Tibial nerve (tissue), 4 donors: Measurements from ENCODE around the gene PIGZ. TPM values are rescaled to one million over a fixed set of nuclear protein-coding genes. Genes with fewer than 3 reads are reported as not detected.

Experiments
- DNase-seq, 2 donors: peaks; one replicate each; pipeline ENCODE4 v3.0.0-alpha.2; 2019; ENCODE audit warnings: low spot score in 2 of 2
- H3K27ac ChIP-seq, 4 donors: fragments of 200-600 bp; sonication (generic) in 3 of 4; one replicate each; pipeline ENCODE4 v1.5.1; 2017 to 2019; ENCODE audit warnings: mild to moderate bottlenecking in 1 of 4
- H3K27me3 ChIP-seq, 2 donors: fragments of 200-600 bp; sonication (generic) in 1 of 2; one replicate each; pipeline versions ENCODE4 v1.5.1 to v1.6.0; 2017 to 2019
- H3K36me3 ChIP-seq, 3 donors: fragments of 200-600 bp; sonication (generic); one replicate each; pipeline ENCODE4 v1.5.1; 2018 to 2019
- H3K4me1 ChIP-seq, 4 donors: fragments of 200-600 bp; sonication (generic) in 3 of 4; one replicate each; pipeline ENCODE4 v1.5.1; 2017 to 2019
- H3K4me3 ChIP-seq, 4 donors: fragments of 200-600 bp; sonication (generic) in 3 of 4; one replicate each; pipeline ENCODE4 v1.5.1; 2017 to 2019; ENCODE audit warnings: mild to moderate bottlenecking in 1 of 4, moderate library complexity in 1 of 4
- H3K9me3 ChIP-seq, 4 donors: fragments of 200-600 bp; sonication (generic) in 3 of 4; one replicate each; pipeline ENCODE4 v1.5.1; 2017 to 2019
- CTCF ChIP-seq, 5 experiments: fragments of 200-600 bp in 3 of 5; fragments of 450-650 bp in 2 of 5; sonication (generic) in 3 of 5; IDR thresholded peaks; one replicate each; pipeline ENCODE4 v1.5.1; 2016 to 2019; ENCODE audit warnings: antibody characterized with exemption in 5 of 5, mild to moderate bottlenecking in 3 of 5, moderate library complexity in 2 of 5
- EP300 ChIP-seq, 2 donors: sonication (generic); formaldehyde crosslinking; IDR thresholded peaks; one replicate each; pipeline ENCODE4 v1.6.1; 2017; ENCODE audit warnings: antibody characterized with exemption in 2 of 2, mild to moderate bottlenecking in 1 of 2
- POLR2A ChIP-seq, 2 donors: fragments of 450-650 bp; IDR thresholded peaks; one replicate each; pipeline ENCODE4 v1.6.1; 2017; ENCODE audit warnings: antibody characterized with exemption in 2 of 2, mild to moderate bottlenecking in 2 of 2, moderate library complexity in 2 of 2
- WGBS, 2 donors: methylation state at CpG; one replicate each; pipeline ENCODE4 v1.1.5; 2018; 5-methylcytosine and 5-hydroxymethylcytosine counted together
- total RNA-seq, 4 donors: library from RNA; depleted of rRNA; stranded (reverse); fragments of >200 nt; gene quantifications; one replicate each; pipeline ENCODE4 v1.1.0, GENCODE V29; 2016

Gene PIGZ
- total RNA-seq, 4 donors from 2014 or later = 14.9 to 31.8 (median 25.7) TPM

- H3K4me1 ChIP-seq = peaks cover 0 to 5% (median 0%) of the 10 kb centered on the region in 4 donors
- TF ChIP-seq CTCF (IDR thresholded peaks at IDR 0.05) (no peak), EP300 (IDR thresholded peaks at IDR 0.05) (no peak), POLR2A (IDR thresholded peaks at IDR 0.05) (no peak)
- DNase-seq = no peak
- H3K9me3 ChIP-seq = no peaks in the 10 kb centered on the region
- no peak overlapping the region for H3K4me3 ChIP-seq
- no peaks in the 10 kb centered on the region for H3K36me3 ChIP-seq
- peaks cover 0 to 5% of the 10 kb centered on the region in 2 donors for H3K27me3 ChIP-seq
- WGBS, 2 donors = 96 to 98% methylated on average over 6 of the region's 6 CpGs
- no peak overlapping the region for H3K27ac ChIP-seq
These were observed 45.4 kb upstream of the PIGZ start for GRCh38 chr3:197014024-197014423.

- H3K27ac ChIP-seq = no peak overlapping the region
These were observed 43.9 kb upstream of the PIGZ start for GRCh38 chr3:197012540-197012883.

DNA sequence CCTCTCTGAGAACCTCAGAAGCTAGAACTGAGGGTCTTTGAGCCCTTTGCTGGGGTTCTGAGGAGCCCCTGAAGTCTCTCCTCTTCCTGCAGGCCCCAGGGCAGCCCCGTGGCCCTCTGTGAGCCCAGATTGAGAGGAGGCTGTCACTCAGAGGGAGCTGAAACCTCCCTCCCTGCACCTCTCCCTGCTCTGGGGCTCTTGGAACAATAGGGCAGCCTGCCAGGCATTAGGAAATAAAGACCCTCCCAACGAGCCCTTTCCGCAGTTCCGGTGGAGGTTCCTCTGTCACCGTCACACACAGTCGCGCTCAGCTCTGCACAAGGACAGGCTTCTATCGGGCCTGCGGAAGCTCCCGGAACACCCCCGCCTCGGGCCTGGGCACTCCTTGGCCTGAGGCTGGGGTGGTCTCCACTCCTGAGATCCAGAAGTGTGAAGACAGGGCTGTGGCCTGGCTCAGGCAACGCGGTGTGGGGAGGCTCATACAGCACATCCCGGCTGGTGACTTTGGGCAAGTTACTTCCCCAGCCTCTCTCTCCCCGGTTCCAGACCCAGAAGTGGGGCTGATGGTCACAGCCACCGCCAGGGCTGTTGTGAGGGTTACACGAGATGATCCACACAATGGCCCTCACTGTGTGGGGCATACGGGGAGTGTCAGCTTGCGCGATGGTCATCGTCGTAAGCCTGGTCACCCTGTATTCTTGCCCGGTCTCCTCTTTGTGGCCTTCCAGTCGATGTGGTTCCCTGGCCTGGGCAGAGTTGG lies 43.3 kb upstream of the PIGZ start:
- TF ChIP-seq CTCF (IDR thresholded peaks at IDR 0.05) (no peak), EP300 (IDR thresholded peaks at IDR 0.05) (no peak), POLR2A (IDR thresholded peaks at IDR 0.05) (no peak)
- H3K27me3 ChIP-seq = peaks cover 0 to 5% of the 10 kb centered on the region in 2 donors
- no peaks in the 10 kb centered on the region for H3K9me3 ChIP-seq
- H3K36me3 ChIP-seq = no peaks in the 10 kb centered on the region
- WGBS, 2 donors = 78 to 80% methylated on average over 15 to 17 of the region's 25 CpGs
- peaks cover 0 to 5% (median 0%) of the 10 kb centered on the region in 4 donors for H3K4me1 ChIP-seq
- H3K27ac ChIP-seq = no peak overlapping the region
- DNase-seq = no peak
- H3K4me3 ChIP-seq = no peak overlapping the region

More at GRCh38 chr3:197012540-197012883, 43.9 kb upstream of the PIGZ start:
- DNase-seq = no peak
- H3K4me3 ChIP-seq = no peak overlapping the region
- H3K9me3 ChIP-seq = no peaks in the 10 kb centered on the region
- TF ChIP-seq EP300 (IDR thresholded peaks at IDR 0.05) (no peak), POLR2A (IDR thresholded peaks at IDR 0.05) (no peak), CTCF (IDR thresholded peaks at IDR 0.05) (no peak)
- peaks cover 0 to 5% (median 0%) of the 10 kb centered on the region in 4 donors for H3K4me1 ChIP-seq
- WGBS, 2 donors = 65 to 67% methylated on average over 7 of the region's 7 CpGs
- H3K36me3 ChIP-seq = no peaks in the 10 kb centered on the region
- peaks cover 0 to 5% of the 10 kb centered on the region in 2 donors for H3K27me3 ChIP-seq

DNA sequence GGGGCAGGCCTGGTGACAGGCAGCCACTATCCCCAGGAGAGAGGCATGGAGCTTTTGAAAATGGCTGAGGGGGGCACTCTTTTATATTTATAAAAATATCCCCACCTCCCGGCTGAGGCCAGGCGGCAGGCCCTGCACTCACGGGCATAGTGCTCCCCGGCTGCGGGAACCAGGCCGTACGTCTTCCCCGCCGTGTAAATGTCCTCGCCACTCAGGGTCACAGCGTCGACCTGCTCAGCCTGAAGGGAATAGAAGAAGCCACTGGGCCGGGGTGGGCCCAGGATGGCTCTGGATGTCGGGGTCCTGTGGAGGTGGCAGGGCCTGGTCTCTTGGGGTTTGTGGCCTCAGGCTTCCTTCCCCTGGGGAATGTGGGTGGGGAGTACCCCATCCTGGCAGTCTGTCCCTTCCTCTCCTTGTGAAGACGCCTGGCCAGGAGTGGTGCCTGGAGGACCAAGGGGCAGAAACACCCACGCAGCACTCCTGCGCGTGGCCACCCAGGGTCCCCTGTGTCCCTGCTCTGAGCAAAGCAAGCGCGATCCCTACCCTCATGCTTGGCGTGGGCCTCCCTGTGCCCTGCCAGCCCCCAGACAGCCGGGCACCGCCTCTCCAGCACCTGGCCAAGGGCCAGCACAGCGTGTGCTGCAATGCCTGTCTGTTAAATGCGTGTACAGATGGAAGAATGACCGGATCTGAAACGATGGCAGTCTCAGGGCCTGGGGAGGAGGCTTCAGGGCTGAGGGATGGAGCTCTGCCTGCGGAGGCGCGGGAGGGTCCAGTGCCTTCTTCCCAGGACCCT lies 42.1 kb upstream of the PIGZ start:
- no peak for TF ChIP-seq EP300 (IDR thresholded peaks at IDR 0.05)
- TF ChIP-seq CTCF (IDR thresholded peaks at IDR 0.05) = no peak
- TF ChIP-seq POLR2A (IDR thresholded peaks at IDR 0.05) = no peak
- 73 to 78% methylated on average over 23 to 29 of the region's 30 CpGs for WGBS, 2 donors
- no peaks in the 10 kb centered on the region for H3K9me3 ChIP-seq
- H3K27me3 ChIP-seq = peaks cover 0 to 5% of the 10 kb centered on the region in 2 donors
- DNase-seq = no peak
- H3K27ac ChIP-seq = no peak overlapping the region
- no peak overlapping the region for H3K4me3 ChIP-seq
- H3K36me3 ChIP-seq = no peaks in the 10 kb centered on the region
- H3K4me1 ChIP-seq = peaks cover 0 to 5% (median 0%) of the 10 kb centered on the region in 4 donors

DNA sequence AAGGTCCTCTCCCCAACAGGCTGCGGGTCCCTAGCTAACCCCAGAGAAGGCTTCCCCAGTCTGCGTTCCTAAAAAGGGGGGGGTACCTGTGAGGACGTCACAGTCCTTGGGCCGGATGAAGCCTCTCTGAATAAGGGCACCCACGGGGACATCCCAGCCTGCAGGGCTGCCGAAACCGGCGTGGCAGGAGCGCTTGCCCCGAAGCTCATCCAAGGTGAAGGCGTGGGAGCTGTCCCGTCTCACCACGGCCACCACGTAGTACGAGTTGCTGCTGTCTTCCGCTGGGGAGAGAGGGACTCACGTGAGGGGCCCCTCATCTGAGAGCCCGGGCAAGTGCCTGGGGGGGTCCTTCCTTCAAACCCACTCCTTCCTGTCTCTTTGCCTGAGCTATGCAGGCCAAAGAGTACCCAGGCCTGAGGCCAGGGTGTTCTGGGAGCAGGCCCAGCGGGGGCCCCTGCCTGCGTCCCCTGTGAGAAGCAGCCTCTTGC lies 40.9 kb upstream of the PIGZ start:
- TF ChIP-seq CTCF (IDR thresholded peaks at IDR 0.05) (no peak), POLR2A (IDR thresholded peaks at IDR 0.05) (no peak), EP300 (IDR thresholded peaks at IDR 0.05) (no peak)
- Histone ChIP-seq H3K9me3 (no peaks in the 10 kb centered on the region), H3K27me3 (peaks cover 0 to 5% of the 10 kb centered on the region in 2 donors), H3K27ac (no peak overlapping the region), H3K4me1 (peaks cover 0 to 5% (median 0%) of the 10 kb centered on the region in 4 donors), H3K36me3 (no peaks in the 10 kb centered on the region), H3K4me3 (no peak overlapping the region)
- 86 to 91% methylated on average over 18 to 20 of the region's 20 CpGs for WGBS, 2 donors
- no peak for DNase-seq
